Esophagus squamous epithelium (tissue), 5 donors: ENCODE measurements around the gene ADGRD1. TPM values are rescaled to one million over a fixed set of nuclear protein-coding genes. Genes with fewer than 3 reads are reported as not detected.

Experiments used
- DNase-seq: peaks from one replicate; lab custom pipeline; 2025; lab: John Stamatoyannopoulos, UW
- H3K27ac ChIP-seq, 4 donors: fragments of 200-600 bp; sonication (generic); one replicate each; pipeline ENCODE4 v1.5.1; 2016 to 2019; ENCODE audit warnings: mild to moderate bottlenecking in 1 of 4
- H3K27me3 ChIP-seq, 4 donors: fragments of 200-600 bp; sonication (generic); 1 replicate in 3 of 4; 2 replicates in 1 of 4; pipeline versions ENCODE4 v1.5.1 to v1.6.0; 2017 to 2021; ENCODE audit warnings: antibody characterized with exemption in 1 of 4
- H3K36me3 ChIP-seq, 3 donors: fragments of 200-600 bp; sonication (generic); one replicate each; pipeline ENCODE4 v1.5.1; 2016 to 2019
- H3K4me1 ChIP-seq, 3 donors: fragments of 200-600 bp; sonication (generic); one replicate each; pipeline ENCODE4 v1.5.1; 2017 to 2019
- H3K4me3 ChIP-seq, 4 donors: fragments of 200-600 bp; sonication (generic); 1 replicate in 3 of 4; 2 replicates in 1 of 4; pipeline ENCODE4 v1.5.1; 2016 to 2019; ENCODE audit warnings: mild to moderate bottlenecking in 2 of 4, moderate library complexity in 1 of 4
- H3K9me3 ChIP-seq, 3 donors: fragments of 200-600 bp; sonication (generic); one replicate each; pipeline ENCODE4 v1.5.1; 2016 to 2019
- POLR2A ChIP-seq, 4 donors: fragments of 450-650 bp; IDR thresholded peaks; one replicate each; pipeline ENCODE4 v1.6.1; 2017; ENCODE audit warnings: antibody characterized with exemption in 4 of 4, mild to moderate bottlenecking in 4 of 4, moderate library complexity in 3 of 4
- WGBS, 2 donors: methylation state at CpG; one replicate each; pipeline ENCODE4 v1.1.5; 2018; 5-methylcytosine and 5-hydroxymethylcytosine counted together
- intact Hi-C: fragments of 100-400 bp; cut with DNase I; formaldehyde crosslinking; loops from one replicate; pipeline ENCODE4 v1.15.0; 2022
- total RNA-seq, 4 donors: library from RNA; depleted of rRNA; stranded (reverse); fragments of >200 nt; gene quantifications; one replicate each; pipeline ENCODE4 v1.1.0, GENCODE V29; 2016
- TF ChIP-seq, protein P1 (sequence below), 6 experiments: fragments of 450-650 bp in 4 of 6; fragments of 200-600 bp in 2 of 6; sonication (generic) in 2 of 6; IDR thresholded peaks; one replicate each; pipeline ENCODE4 v1.5.1; 2016 to 2019; ENCODE audit warnings: antibody characterized with exemption in 6 of 6, mild to moderate bottlenecking in 4 of 6, moderate library complexity in 4 of 6
- donor health status: DM: yes; HTN: yes; CAD: no.

The ADGRD1 gene
- total RNA-seq, 4 donors from 2014 or later: 2.2 to 28.2 (median 8.8) TPM

DNA sequence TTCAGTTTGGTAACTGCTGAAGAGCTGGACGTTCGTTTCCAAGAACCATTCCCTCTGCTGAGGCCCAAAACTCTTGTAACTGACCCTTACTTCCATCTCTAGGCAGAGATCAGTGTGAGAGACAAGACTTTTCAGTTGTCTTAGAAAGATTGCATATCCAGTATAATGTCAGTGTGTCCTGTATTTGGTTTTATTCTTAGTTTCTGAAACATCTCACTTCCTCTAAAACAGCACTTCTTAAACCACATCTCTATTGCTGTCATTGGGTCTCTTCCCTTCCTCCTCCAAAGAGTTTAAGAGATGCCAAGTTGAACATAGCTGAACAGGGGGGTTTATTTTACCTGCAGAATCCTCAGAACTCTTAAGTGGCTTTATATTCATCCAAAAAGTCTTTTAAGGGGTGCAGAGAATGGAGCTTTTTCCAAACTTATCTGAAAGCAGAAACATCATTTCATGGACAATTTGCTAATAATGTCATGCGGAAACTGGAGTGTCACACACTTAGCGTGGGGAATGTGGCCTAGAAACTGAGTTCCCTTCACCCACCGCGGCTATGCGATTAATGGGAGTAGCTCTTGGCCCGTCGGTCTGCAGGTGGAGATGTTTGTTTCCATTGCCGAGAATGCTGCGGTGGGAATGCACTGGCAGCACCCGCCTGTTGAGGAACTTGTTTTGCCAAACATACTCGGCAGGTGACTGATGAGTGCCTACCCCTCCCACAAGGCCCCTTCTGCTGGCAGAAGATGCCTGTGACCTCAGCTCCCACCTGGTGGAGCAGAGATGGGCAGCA, 148.2 kb downstream of the ADGRD1 start:
- TF ChIP-seq POLR2A (IDR thresholded peaks at IDR 0.05): no peak
- TF ChIP-seq, protein P1, sequence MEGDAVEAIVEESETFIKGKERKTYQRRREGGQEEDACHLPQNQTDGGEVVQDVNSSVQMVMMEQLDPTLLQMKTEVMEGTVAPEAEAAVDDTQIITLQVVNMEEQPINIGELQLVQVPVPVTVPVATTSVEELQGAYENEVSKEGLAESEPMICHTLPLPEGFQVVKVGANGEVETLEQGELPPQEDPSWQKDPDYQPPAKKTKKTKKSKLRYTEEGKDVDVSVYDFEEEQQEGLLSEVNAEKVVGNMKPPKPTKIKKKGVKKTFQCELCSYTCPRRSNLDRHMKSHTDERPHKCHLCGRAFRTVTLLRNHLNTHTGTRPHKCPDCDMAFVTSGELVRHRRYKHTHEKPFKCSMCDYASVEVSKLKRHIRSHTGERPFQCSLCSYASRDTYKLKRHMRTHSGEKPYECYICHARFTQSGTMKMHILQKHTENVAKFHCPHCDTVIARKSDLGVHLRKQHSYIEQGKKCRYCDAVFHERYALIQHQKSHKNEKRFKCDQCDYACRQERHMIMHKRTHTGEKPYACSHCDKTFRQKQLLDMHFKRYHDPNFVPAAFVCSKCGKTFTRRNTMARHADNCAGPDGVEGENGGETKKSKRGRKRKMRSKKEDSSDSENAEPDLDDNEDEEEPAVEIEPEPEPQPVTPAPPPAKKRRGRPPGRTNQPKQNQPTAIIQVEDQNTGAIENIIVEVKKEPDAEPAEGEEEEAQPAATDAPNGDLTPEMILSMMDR (IDR thresholded peaks at IDR 0.05): no peak
- Histone ChIP-seq H3K27ac (no peak overlapping the region), H3K9me3 (no peaks in the 10 kb centered on the region), H3K4me1 (peaks cover 3 to 19% (median 7%) of the 10 kb centered on the region in 3 donors), H3K36me3 (no peaks in the 10 kb centered on the region), H3K4me3 (no peak overlapping the region), H3K27me3 (peaks cover 0 to 22% (median 0%) of the 10 kb centered on the region in 4 donors)
- 78 to 80% methylated on average over 12 to 13 of the region's 13 CpGs for WGBS, 2 donors
- intact Hi-C loops: loop anchor here (10.0 kb wide), 1 partner anchor 723 kb away; the partner anchor contains the start of gene MMP17
- DNase-seq: no peak

DNA sequence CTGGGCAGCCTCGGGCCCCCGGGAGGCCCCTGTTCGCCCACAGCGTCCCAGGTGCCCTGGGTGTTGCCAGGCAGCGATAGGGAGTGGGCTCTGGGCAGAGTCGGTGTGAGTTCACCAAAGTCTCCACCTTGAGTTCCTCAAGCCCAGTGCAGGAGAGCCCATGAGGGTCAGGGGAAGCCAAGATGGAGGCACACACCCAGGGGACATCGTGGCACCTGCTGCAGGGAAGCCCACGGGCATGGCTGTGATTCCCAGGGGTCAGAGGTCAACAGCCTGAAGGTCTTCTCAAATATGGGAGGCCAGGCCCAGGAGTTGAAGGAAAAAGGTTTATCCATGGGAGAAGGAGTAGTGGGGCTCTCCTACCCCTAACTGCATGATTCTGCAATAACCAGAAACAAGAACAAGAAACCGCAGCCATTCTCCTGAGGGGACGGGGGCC, 148.8 kb downstream of the ADGRD1 start:
- no peak for DNase-seq
- H3K36me3 ChIP-seq: no peaks in the 10 kb centered on the region
- WGBS, 2 donors: 70 to 82% methylated on average over 2 to 6 of the region's 10 CpGs
- no peak overlapping the region for H3K27ac ChIP-seq
- H3K4me1 ChIP-seq: peaks cover 3 to 19% (median 7%) of the 10 kb centered on the region in 3 donors
- no peaks in the 10 kb centered on the region for H3K9me3 ChIP-seq
- no peak for TF ChIP-seq POLR2A (IDR thresholded peaks at IDR 0.05)
- TF ChIP-seq, protein P1 (IDR thresholded peaks at IDR 0.05): no peak
- H3K27me3 ChIP-seq: peaks cover 0 to 21% (median 0%) of the 10 kb centered on the region in 4 donors
- intact Hi-C loops: loop anchor here (10.0 kb wide), 1 partner anchor 722 kb away; the partner anchor contains the start of gene MMP17
- H3K4me3 ChIP-seq: no peak overlapping the region

DNA sequence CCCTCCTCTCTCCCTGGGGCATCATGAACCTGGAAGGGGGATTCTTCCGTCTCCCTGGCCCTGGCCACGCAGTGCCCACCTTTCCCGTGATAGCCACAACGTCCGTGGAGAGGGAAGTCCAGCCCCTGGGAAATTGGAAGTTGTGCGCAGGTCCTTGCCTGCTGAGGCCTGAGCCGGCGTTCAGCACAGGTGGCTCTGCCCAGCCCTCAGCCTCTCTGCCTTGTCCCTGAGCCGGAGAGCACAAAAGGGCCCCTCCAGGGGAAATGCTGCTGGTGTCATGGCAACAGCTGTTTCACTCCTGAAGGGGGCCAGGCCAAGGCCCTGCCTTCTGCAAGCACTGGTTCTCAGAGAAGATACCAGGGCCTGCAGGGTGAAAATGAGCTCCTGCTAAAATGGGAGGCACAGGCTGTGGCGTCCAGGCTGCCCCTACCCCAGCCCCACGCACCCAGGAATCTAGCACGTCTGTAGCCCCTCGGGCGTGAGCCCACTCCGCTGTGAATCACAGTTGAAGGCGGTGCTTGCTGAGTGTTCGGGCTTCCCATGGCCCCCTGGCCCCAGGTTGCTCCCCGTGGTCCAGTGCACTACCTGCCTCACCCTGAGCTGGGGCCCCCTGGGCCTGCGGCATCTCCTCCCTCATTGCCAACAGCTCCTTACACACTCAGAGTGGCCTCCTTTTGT, 149.4 kb downstream of the ADGRD1 start:
- TF ChIP-seq, protein P1 (IDR thresholded peaks at IDR 0.05): no peak
- no peak for DNase-seq
- WGBS, 2 donors: 80 to 90% methylated on average over 4 to 5 of the region's 19 CpGs
- H3K27me3 ChIP-seq: peaks cover 0 to 21% (median 0%) of the 10 kb centered on the region in 4 donors
- intact Hi-C loops: loop anchor here (10.0 kb wide), 1 partner anchor 722 kb away; the partner anchor contains the start of gene MMP17
- no peak overlapping the region for H3K4me3 ChIP-seq
- H3K36me3 ChIP-seq: no peaks in the 10 kb centered on the region
- H3K9me3 ChIP-seq: no peaks in the 10 kb centered on the region
- peaks cover 3 to 19% (median 7%) of the 10 kb centered on the region in 3 donors for H3K4me1 ChIP-seq
- no peak overlapping the region for H3K27ac ChIP-seq

DNA sequence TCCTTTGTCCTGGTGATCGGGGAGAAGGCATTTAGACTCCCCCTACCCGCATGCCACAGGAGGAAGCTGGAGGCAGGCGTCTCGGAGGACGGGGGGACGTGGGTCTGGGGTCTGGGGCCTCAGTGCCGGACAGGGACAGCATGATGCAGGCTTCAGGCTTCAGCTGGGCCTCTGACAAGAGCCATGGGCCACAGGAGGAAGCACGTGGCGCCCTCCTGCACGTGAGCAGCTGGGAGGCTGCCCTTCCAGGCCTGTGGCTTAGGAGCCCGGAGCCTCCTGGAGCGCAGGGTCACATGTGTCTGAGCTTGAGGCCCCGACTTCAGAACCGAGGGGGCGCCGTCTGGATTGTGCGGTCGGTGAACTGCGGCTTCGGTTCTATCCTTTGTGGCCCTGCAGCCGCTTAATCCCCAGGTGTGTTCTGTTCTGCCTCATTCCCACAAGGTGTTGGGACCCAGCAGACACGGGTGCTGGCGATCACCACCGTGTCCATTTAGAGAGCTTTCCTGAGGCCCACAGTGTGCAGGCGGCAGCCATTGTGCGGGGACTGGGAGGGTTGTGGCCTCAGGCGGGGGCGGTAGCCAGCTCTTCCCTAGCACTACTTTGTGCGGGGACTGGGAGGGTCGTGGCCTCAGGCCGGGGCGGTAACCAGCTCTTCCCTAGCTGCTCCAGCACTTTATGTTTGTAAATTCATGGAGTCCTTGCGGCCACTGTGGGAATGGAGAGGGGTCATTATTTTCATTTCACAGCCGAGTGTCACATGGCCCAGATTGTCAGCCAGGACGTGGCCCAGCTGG, 150.2 kb downstream of the ADGRD1 start:
- TF ChIP-seq, protein P1 (IDR thresholded peaks at IDR 0.05): no peak
- TF ChIP-seq POLR2A (IDR thresholded peaks at IDR 0.05): no peak
- Histone ChIP-seq H3K27me3 (peaks cover 0 to 21% (median 0%) of the 10 kb centered on the region in 4 donors), H3K36me3 (no peaks in the 10 kb centered on the region), H3K4me3 (no peak overlapping the region), H3K4me1 (peaks cover 3 to 19% (median 7%) of the 10 kb centered on the region in 3 donors), H3K27ac (peak overlapping the region in 2 of 4 donors; percentile 9 to 17), H3K9me3 (no peaks in the 10 kb centered on the region)
- 67 to 72% methylated on average over 3 to 15 of the region's 35 CpGs for WGBS, 2 donors
- intact Hi-C loops: loop anchor here (10.0 kb wide), 1 partner anchor 721 kb away; the partner anchor contains the start of gene MMP17
- DNase-seq: no peak
